ENCODE results near the gene MDN1.

The MDN1 gene

DNA sequence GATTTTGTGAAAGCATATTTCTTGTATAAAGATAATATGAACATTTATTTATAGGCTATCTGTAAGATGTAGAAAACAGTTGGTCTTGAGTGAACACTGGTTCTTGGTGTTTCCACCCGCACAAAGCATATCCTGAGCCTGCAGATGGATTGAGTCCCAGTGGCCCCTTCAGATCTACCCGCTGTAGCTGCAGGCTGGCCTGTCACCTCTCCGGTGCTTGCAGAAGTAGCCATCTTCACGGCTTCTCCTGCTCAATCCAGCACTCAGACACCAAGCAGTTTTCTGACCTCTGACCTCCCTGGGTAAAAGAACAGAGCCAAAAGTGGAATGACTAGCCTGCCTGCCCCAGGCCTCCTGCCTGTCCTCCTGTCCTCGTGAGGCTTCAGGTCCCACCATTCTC, 203.7 kb downstream of the MDN1 start:
- no peaks in the 10 kb centered on the region for H3K9me3 ChIP-seq (ENCODE audit: low read length)
- H3K9ac ChIP-seq (ENCODE audit: low read length) = no peak overlapping the region
- no peak overlapping the region for H3K27ac ChIP-seq (ENCODE audit: low read depth, low read length)
- no peaks in the 10 kb centered on the region for H3K4me1 ChIP-seq (ENCODE audit: insufficient read depth, low read length)
- H3K36me3 ChIP-seq (ENCODE audit: insufficient read depth, low read length) = no peaks in the 10 kb centered on the region
- H3K27me3 ChIP-seq (ENCODE audit: control insufficient read depth in 1 of 2, insufficient read depth in 2 of 2, low read length in 2 of 2) = no peaks in the 10 kb centered on the region
- H3K4me3 ChIP-seq (ENCODE audit: low read depth in 1 of 2, low read length in 2 of 2) = no peak overlapping the region

DNA sequence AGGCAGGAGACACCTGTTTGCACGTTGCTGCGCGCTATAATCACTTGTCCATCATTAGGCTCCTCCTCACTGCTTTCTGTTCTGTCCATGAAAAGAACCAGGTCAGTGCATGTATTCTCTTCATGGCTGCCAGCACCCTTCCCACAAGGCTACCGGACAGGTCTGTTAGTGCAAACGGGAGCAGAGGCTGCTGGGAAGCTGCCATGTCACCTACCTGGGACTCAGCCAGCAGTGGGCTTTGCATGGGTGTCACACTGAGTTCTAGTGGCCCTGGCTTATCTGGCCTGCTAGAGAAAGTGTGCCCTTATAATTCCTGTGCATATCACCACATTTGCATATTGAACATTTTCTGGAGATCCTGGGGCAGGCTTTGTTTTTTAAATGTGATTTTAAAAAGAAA, 205.8 kb downstream of the MDN1 start:
- H3K27ac ChIP-seq (ENCODE audit: low read depth, low read length) = no peak overlapping the region
- H3K9me3 ChIP-seq (ENCODE audit: low read length) = no peaks in the 10 kb centered on the region
- no peaks in the 10 kb centered on the region for H3K4me1 ChIP-seq (ENCODE audit: insufficient read depth, low read length)
- H3K4me3 ChIP-seq (ENCODE audit: low read depth in 1 of 2, low read length in 2 of 2) = no peak overlapping the region
- H3K36me3 ChIP-seq (ENCODE audit: insufficient read depth, low read length) = no peaks in the 10 kb centered on the region
- H3K9ac ChIP-seq (ENCODE audit: low read length) = no peak overlapping the region
- no peaks in the 10 kb centered on the region for H3K27me3 ChIP-seq (ENCODE audit: control insufficient read depth in 1 of 2, insufficient read depth in 2 of 2, low read length in 2 of 2)

DNA sequence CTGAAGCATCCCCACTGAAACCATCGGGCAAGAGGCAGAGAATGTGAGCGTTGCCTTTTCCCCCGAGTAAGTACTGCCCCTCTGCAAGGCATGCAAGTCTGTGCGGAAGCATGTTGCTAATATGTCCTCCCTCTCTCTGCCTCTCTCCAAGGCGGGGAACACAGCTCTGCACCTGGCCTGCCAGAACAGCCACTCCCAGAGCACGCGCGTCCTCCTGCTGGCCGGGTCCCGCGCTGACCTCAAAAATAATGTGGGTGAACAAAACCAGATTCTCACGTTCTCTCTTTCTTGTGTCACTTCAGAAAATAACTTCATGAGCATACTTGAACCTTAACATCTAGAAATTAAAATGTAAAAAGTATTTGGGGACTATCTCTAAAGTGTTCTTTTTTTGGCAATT, 207.5 kb downstream of the MDN1 start:
- Histone ChIP-seq H3K4me3 (ENCODE audit: low read depth in 1 of 2, low read length in 2 of 2) (no peak overlapping the region), H3K27ac (ENCODE audit: low read depth, low read length) (no peak overlapping the region), H3K27me3 (ENCODE audit: control insufficient read depth in 1 of 2, insufficient read depth in 2 of 2, low read length in 2 of 2) (no peaks in the 10 kb centered on the region)

DNA sequence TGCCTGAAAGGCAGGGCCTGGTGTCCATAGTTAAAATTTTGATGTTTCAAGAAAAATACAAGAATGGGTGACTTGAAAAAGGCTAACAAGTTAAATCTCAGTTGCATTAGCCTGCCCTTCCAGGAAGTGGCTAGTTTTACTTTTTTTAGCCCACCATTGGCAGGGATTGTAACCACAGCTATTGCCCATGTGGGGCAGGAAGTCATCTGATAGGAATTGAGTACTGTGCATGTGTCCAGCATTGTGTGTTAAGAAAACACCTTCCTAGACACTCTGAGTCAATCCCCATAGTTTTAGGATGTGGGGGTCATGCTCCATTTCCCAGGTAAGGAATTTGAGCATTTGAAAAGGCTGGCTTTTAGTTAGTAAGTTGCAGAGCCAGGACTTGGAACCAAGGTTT, 207.9 kb downstream of the MDN1 start:
- Histone ChIP-seq H3K9me3 (ENCODE audit: low read length) (no peaks in the 10 kb centered on the region), H3K4me1 (ENCODE audit: insufficient read depth, low read length) (no peaks in the 10 kb centered on the region), H3K27me3 (ENCODE audit: control insufficient read depth in 1 of 2, insufficient read depth in 2 of 2, low read length in 2 of 2) (no peaks in the 10 kb centered on the region), H3K36me3 (ENCODE audit: insufficient read depth, low read length) (no peaks in the 10 kb centered on the region), H3K27ac (ENCODE audit: low read depth, low read length) (no peak overlapping the region), H3K9ac (ENCODE audit: low read length) (no peak overlapping the region), H3K4me3 (ENCODE audit: low read depth in 1 of 2, low read length in 2 of 2) (no peak overlapping the region)

More for the DNA sequence above, 207.5 kb downstream of the MDN1 start:
- Histone ChIP-seq H3K36me3 (ENCODE audit: insufficient read depth, low read length) (no peaks in the 10 kb centered on the region), H3K4me1 (ENCODE audit: insufficient read depth, low read length) (no peaks in the 10 kb centered on the region), H3K9ac (ENCODE audit: low read length) (no peak overlapping the region), H3K9me3 (ENCODE audit: low read length) (no peaks in the 10 kb centered on the region)

DNA sequence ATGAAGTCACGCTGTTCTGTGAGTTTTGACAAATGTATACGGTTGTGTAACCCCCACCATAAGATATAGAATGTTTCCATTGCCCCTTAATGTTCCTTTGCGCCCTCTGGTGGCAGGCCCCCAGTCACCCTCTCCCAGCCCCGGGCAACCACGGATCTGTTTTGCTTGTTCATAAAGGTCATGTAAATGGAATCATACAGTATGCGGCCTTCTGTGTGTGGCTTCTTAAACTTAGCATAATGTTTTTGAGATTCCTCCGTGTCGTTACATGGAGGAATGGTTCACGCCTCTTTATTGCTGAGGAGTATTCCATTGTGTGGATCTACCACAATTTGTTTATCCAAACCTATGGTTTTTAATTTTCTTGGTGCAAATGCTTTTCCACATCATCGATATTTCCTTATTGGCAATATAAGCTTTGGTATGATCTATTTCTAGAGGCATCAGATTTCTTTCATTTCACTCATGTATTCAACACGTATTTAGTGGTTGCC, 209.4 kb downstream of the MDN1 start:
- Histone ChIP-seq H3K4me3 (ENCODE audit: low read depth in 1 of 2, low read length in 2 of 2) (no peak overlapping the region), H3K9ac (ENCODE audit: low read length) (no peak overlapping the region), H3K36me3 (ENCODE audit: insufficient read depth, low read length) (no peaks in the 10 kb centered on the region), H3K27me3 (ENCODE audit: control insufficient read depth in 1 of 2, insufficient read depth in 2 of 2, low read length in 2 of 2) (no peaks in the 10 kb centered on the region), H3K27ac (ENCODE audit: low read depth, low read length) (no peak overlapping the region), H3K9me3 (ENCODE audit: low read length) (no peaks in the 10 kb centered on the region), H3K4me1 (ENCODE audit: insufficient read depth, low read length) (no peaks in the 10 kb centered on the region)

DNA sequence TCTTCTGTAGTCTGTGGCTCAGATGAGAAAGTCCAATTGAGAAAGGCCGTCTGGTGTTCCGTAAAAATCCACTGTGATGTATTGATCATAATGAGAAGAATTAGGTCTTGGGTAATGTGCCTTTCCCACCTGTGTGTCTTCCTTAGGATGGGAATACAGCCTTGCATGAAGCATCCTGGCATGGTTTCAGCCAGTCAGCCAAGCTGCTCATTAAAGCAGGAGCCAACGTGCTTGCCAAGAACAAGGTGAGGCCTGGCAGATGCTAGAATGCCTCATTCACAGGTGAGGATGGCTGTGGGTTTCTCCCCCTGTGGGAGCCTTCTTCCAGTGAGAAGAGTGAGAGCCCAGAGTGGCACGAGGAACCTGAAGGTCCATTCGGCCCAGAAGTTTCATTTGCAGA, 213.7 kb downstream of the MDN1 start:
- Histone ChIP-seq H3K27me3 (ENCODE audit: control insufficient read depth in 1 of 2, insufficient read depth in 2 of 2, low read length in 2 of 2) (no peaks in the 10 kb centered on the region), H3K9me3 (ENCODE audit: low read length) (no peaks in the 10 kb centered on the region), H3K9ac (ENCODE audit: low read length) (no peak overlapping the region), H3K4me1 (ENCODE audit: insufficient read depth, low read length) (no peaks in the 10 kb centered on the region), H3K4me3 (ENCODE audit: low read depth in 1 of 2, low read length in 2 of 2) (no peak overlapping the region), H3K27ac (ENCODE audit: low read depth, low read length) (no peak overlapping the region), H3K36me3 (ENCODE audit: insufficient read depth, low read length) (no peaks in the 10 kb centered on the region)

DNA sequence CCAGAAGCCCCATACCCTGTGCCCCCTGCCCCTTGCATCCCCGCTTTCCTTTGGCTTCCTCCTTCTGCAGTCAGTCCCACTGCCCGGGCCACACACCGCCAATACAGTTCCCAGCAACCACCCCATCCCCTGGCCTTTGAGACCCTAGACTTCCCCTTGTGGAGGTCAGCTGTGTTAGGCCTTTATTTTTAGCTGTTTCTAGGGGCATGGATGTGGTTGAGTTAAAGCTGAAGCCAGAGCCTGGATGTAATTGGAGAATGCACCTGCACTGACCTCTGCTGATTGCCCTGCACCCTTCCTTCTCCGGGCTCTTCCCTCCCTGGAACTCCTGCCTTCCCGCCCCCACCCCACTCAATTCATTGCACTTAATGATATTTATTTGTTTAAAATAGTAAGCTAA, 214.9 kb downstream of the MDN1 start:
- Histone ChIP-seq H3K9ac (ENCODE audit: low read length) (no peak overlapping the region), H3K36me3 (ENCODE audit: insufficient read depth, low read length) (no peaks in the 10 kb centered on the region), H3K4me3 (ENCODE audit: low read depth in 1 of 2, low read length in 2 of 2) (no peak overlapping the region), H3K9me3 (ENCODE audit: low read length) (no peaks in the 10 kb centered on the region), H3K27me3 (ENCODE audit: control insufficient read depth in 1 of 2, insufficient read depth in 2 of 2, low read length in 2 of 2) (no peaks in the 10 kb centered on the region), H3K27ac (ENCODE audit: low read depth, low read length) (no peak overlapping the region), H3K4me1 (ENCODE audit: insufficient read depth, low read length) (no peaks in the 10 kb centered on the region)

DNA sequence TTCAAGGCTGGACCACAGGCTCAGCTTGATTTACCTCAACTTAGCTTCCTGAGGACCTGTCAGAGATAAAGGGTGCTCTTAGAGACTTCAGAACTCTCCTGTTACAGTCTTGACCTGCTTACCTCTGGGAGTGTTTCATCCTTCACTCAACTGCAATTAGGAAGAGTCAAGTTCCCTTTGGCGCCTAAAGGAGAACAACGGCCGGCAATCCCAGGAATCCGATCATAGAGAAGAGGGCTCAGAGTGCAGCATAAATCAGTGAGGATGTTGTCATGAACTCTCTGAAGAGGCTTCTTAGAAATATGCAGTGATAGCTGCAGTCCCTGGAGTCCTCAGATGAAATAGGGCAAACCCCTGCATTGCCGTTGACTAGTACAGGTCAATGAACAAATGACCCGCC, 217.4 kb downstream of the MDN1 start:
- Histone ChIP-seq H3K4me1 (ENCODE audit: insufficient read depth, low read length) (no peaks in the 10 kb centered on the region), H3K9ac (ENCODE audit: low read length) (no peak overlapping the region), H3K27ac (ENCODE audit: low read depth, low read length) (no peak overlapping the region), H3K4me3 (ENCODE audit: low read depth in 1 of 2, low read length in 2 of 2) (no peak overlapping the region), H3K27me3 (ENCODE audit: control insufficient read depth in 1 of 2, insufficient read depth in 2 of 2, low read length in 2 of 2) (no peaks in the 10 kb centered on the region), H3K36me3 (ENCODE audit: insufficient read depth, low read length) (no peaks in the 10 kb centered on the region), H3K9me3 (ENCODE audit: low read length) (no peaks in the 10 kb centered on the region)

DNA sequence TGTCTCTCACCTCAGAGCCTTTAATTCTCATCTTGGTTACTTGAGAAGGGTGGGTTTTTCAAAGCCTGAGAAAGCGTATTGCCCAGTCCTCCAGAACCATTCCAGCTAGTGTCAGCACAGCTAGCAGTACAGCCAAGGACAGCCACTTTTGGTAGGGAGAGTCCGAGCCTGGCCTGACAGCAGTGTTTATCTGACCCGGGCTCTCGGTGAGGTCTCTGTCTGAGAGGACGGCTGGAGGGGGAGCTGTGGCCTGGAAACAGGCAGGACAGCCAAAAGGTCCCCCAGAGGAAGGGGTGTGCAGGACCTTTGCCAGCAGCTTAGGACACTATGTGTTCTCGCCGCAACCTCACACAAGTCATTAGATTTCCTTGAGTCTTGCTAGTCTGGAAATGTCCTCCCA, 219.9 kb downstream of the MDN1 start:
- Histone ChIP-seq H3K4me1 (ENCODE audit: insufficient read depth, low read length) (no peaks in the 10 kb centered on the region), H3K9ac (ENCODE audit: low read length) (no peak overlapping the region), H3K27me3 (ENCODE audit: control insufficient read depth in 1 of 2, insufficient read depth in 2 of 2, low read length in 2 of 2) (no peaks in the 10 kb centered on the region), H3K27ac (ENCODE audit: low read depth, low read length) (no peak overlapping the region), H3K9me3 (ENCODE audit: low read length) (no peaks in the 10 kb centered on the region), H3K36me3 (ENCODE audit: insufficient read depth, low read length) (no peaks in the 10 kb centered on the region), H3K4me3 (ENCODE audit: low read depth in 1 of 2, low read length in 2 of 2) (no peak overlapping the region)

DNA sequence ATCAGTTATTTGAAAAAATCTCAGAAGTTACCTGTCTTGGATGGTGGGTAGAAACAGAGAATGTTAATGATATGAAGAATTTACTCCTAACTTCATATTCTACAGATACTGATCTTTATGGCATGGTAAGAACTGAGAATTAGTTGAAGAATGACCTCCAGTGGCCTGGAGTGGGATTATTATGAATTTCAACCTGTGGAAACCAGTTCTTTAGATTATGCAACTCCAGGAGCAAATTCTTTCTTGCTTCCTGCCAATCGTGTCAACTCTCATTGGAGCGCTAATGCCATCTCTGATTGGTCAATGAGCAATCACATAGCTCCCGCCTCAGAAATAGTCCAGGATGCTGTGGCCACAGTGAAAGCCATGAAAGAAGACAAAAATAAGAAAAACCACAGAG, 221.6 kb downstream of the MDN1 start:
- Histone ChIP-seq H3K36me3 (ENCODE audit: insufficient read depth, low read length) (no peaks in the 10 kb centered on the region), H3K27ac (ENCODE audit: low read depth, low read length) (no peak overlapping the region), H3K4me1 (ENCODE audit: insufficient read depth, low read length) (no peaks in the 10 kb centered on the region), H3K27me3 (ENCODE audit: control insufficient read depth in 1 of 2, insufficient read depth in 2 of 2, low read length in 2 of 2) (no peaks in the 10 kb centered on the region), H3K4me3 (ENCODE audit: low read depth in 1 of 2, low read length in 2 of 2) (no peak overlapping the region), H3K9me3 (ENCODE audit: low read length) (no peaks in the 10 kb centered on the region), H3K9ac (ENCODE audit: low read length) (no peak overlapping the region)

DNA sequence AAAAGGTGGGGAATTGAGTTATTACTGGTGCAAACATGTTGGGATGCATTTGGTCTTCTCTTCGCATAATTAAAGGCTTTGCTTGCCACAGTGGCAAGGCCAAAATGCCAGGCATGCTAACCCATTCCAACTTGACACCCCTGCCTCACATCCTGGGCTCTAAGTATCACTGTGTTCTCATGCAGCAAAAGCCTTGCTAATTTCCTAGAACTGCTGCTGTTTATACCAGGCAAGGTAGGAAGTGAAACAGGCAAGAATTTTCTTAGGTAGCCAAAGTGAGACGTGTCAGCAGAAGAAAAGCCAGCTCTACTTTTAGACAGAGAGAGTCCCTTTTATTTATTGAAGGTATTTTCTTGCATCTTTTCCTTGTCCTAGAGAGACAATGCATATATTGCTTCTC, 222.2 kb downstream of the MDN1 start:
- Histone ChIP-seq H3K9me3 (ENCODE audit: low read length) (no peaks in the 10 kb centered on the region), H3K4me1 (ENCODE audit: insufficient read depth, low read length) (no peaks in the 10 kb centered on the region), H3K9ac (ENCODE audit: low read length) (no peak overlapping the region), H3K4me3 (ENCODE audit: low read depth in 1 of 2, low read length in 2 of 2) (no peak overlapping the region), H3K36me3 (ENCODE audit: insufficient read depth, low read length) (no peaks in the 10 kb centered on the region), H3K27me3 (ENCODE audit: control insufficient read depth in 1 of 2, insufficient read depth in 2 of 2, low read length in 2 of 2) (no peaks in the 10 kb centered on the region), H3K27ac (ENCODE audit: low read depth, low read length) (no peak overlapping the region)

DNA sequence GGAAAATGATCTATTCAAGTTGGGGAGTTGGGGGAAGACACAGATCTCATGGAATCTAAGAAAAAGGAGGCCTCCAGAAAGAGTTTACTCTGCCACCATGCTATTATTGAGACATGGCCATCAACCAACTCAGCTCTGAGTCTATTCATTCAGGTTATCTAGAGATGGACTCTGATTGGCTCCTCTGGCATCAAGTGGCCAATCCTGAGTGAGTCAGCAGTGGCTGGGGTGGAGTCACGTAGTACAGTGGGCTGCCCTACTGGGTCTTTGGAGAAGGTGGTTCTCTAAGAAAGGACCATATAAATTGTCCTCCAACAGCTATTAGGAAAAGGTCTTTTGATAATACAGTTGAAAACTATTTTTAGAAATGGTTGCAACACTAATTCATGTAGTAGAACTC, 223.1 kb downstream of the MDN1 start:
- no peaks in the 10 kb centered on the region for H3K9me3 ChIP-seq (ENCODE audit: low read length)

More for the DNA sequence above, 223.1 kb downstream of the MDN1 start:
- Histone ChIP-seq H3K4me1 (ENCODE audit: insufficient read depth, low read length) (no peaks in the 10 kb centered on the region), H3K9ac (ENCODE audit: low read length) (no peak overlapping the region), H3K36me3 (ENCODE audit: insufficient read depth, low read length) (no peaks in the 10 kb centered on the region), H3K27me3 (ENCODE audit: control insufficient read depth in 1 of 2, insufficient read depth in 2 of 2, low read length in 2 of 2) (no peaks in the 10 kb centered on the region), H3K4me3 (ENCODE audit: low read depth in 1 of 2, low read length in 2 of 2) (no peak overlapping the region), H3K27ac (ENCODE audit: low read depth, low read length) (no peak overlapping the region)

Measured in muscle layer of colon (tissue), 2 donors.